Heart left ventricle (tissue), 16 donors: ENCODE data around the gene CPEB2. TPM values are rescaled to one million over a fixed set of nuclear protein-coding genes. Genes with fewer than 3 reads are reported as not detected.
"Not testable (repeated sequence)": the region's sequence is repeated elsewhere in the genome, so short reads cannot be mapped to it uniquely, and the experiment has no call there.

Experiments used
- ATAC-seq, 4 donors: fragments of 200-7000 bp; cut with Tn5 transposase; one replicate each; pipeline ENCODE4 v1.9.1; 2020 to 2022; ENCODE audit warnings: moderate library complexity in 4 of 4, mild to moderate bottlenecking in 3 of 4, moderate number of reproducible peaks in 1 of 4
- DNase-seq, 5 donors: peaks; one replicate each; pipeline ENCODE4 v3.0.0-alpha.2; 2020
- H3K27ac ChIP-seq, 12 donors: fragments of 200-600 bp; sonication (generic) in 4 of 12; one replicate each; pipeline versions ENCODE4 v1.5.0 to v1.8.0; 2016 to 2022; ENCODE audit warnings: mild to moderate bottlenecking in 2 of 12
- H3K27me3 ChIP-seq, 9 donors: fragments of 200-600 bp; sonication (generic) in 2 of 9; one replicate each; pipeline versions ENCODE4 v1.5.1 to v1.8.0; 2016 to 2022; ENCODE audit warnings: mild to moderate bottlenecking in 3 of 9
- H3K36me3 ChIP-seq, 9 donors: fragments of 200-600 bp; sonication (generic) in 2 of 9; one replicate each; pipeline versions ENCODE4 v1.5.0 to v1.8.0; 2018 to 2022; ENCODE audit warnings: mild to moderate bottlenecking in 2 of 9
- H3K4me1 ChIP-seq, 12 donors: fragments of 200-600 bp; sonication (generic) in 4 of 12; one replicate each; pipeline versions ENCODE4 v1.5.0 to v1.8.0; 2016 to 2022; ENCODE audit warnings: mild to moderate bottlenecking in 3 of 12
- H3K4me3 ChIP-seq, 12 donors: fragments of 200-600 bp; sonication (generic) in 4 of 12; one replicate each; pipeline versions ENCODE4 v1.5.0 to v1.8.0; 2017 to 2022; ENCODE audit warnings: mild to moderate bottlenecking in 9 of 12, moderate library complexity in 4 of 12
- H3K9me3 ChIP-seq, 12 donors: fragments of 200-600 bp; sonication (generic) in 4 of 12; one replicate each; pipeline versions ENCODE4 v1.5.0 to v1.8.0; 2016 to 2022; ENCODE audit warnings: mild to moderate bottlenecking in 1 of 12
- POLR2A ChIP-seq, 2 donors: fragments of 450-650 bp; IDR thresholded peaks; one replicate each; pipeline ENCODE4 v1.6.1; 2017; ENCODE audit warnings: antibody characterized with exemption in 2 of 2, mild to moderate bottlenecking in 2 of 2, moderate library complexity in 2 of 2
- WGBS, 4 donors: extraction: QIAGEN DNeasy Blood & Tissue Kit in 2 of 4; methylation state at CpG; one replicate each; pipeline versions ENCODE4 v1.1.5 to v1.1.7; 2013 to 2018; 5-methylcytosine and 5-hydroxymethylcytosine counted together
- intact Hi-C, 10 donors: fragments of 100-400 bp; cut with DNase I; formaldehyde crosslinking; loops; one replicate each; pipeline versions ENCODE4 v1.11.1 to v1.14.2; 2022
- polyA plus RNA-seq, 2 donors: library from polyadenylated mRNA; stranded (reverse); fragments of 200-250 nt; gene quantifications; one replicate each; pipeline ENCODE4 v1.2.3, GENCODE V29; 2013
- total RNA-seq, 9 donors: library from RNA; depleted of rRNA in 2 of 9; stranded (reverse); fragments of >200 nt in 2 of 9; fragmentation: NEBNext Ultra II Directional in 3 of 9; extraction: Animal tissue kit (Norgen Biotek cat#: 25700) in 3 of 9; gene quantifications; one replicate each; pipeline versions ENCODE4 v1.1.0 to v1.2.4, GENCODE V29; 2016 to 2023
- TF ChIP-seq, protein P1 (sequence below), 12 donors: fragments of 200-600 bp; sonication (generic) in 4 of 12; IDR thresholded peaks; one replicate each; pipeline versions ENCODE4 v1.5.0 to v1.8.0; 2018 to 2022; ENCODE audit warnings: antibody characterized with exemption in 12 of 12, mild to moderate bottlenecking in 5 of 12
- donor health status: ischemic (EF 13 %, LVEDD 7.1; RV severe dilation, severe dysfunction).
- donor health status: healthy with polysubstance abuse.
- donor health status: DM: no; HTN: yes; CAD: no.
- donor health status: DM: no; HTN: no; CAD: no.
- donor health status: ischemic (EF 25% LVEDD 6.9; RV normal size, moderate dysfunction).
- donor health status: ischemic (EF 25% LVEDD 5.7; RV mildly dilated, moderate dysfunction).
- donor health status: healthy.
- donor health status: DM: yes; HTN: yes; CAD: no.
- donor health status: ischemic (EF 35%, LVEDD 5.7; RV mildly dilated, moderate dysfunction).
- donor health status: nonischemic (EF 11% LVEDD 7.7; RV severe dilation, severe dysfunction).
- donor health status: DM: yes; HTN: yes; CAD: no.
- donor health status: PGD.
- donor health status: ischemic (EF 29% LVEDD 5.4; RV normal size, mild dysfunction).
- donor health status: nonischemic (EF 23%, LVEDD 6.1; RV moderate dilation, normal function).

The CPEB2 gene
- total and polyA plus RNA-seq, 11 donors = 4.2 to 26.1 (median 17.2) TPM

DNA sequence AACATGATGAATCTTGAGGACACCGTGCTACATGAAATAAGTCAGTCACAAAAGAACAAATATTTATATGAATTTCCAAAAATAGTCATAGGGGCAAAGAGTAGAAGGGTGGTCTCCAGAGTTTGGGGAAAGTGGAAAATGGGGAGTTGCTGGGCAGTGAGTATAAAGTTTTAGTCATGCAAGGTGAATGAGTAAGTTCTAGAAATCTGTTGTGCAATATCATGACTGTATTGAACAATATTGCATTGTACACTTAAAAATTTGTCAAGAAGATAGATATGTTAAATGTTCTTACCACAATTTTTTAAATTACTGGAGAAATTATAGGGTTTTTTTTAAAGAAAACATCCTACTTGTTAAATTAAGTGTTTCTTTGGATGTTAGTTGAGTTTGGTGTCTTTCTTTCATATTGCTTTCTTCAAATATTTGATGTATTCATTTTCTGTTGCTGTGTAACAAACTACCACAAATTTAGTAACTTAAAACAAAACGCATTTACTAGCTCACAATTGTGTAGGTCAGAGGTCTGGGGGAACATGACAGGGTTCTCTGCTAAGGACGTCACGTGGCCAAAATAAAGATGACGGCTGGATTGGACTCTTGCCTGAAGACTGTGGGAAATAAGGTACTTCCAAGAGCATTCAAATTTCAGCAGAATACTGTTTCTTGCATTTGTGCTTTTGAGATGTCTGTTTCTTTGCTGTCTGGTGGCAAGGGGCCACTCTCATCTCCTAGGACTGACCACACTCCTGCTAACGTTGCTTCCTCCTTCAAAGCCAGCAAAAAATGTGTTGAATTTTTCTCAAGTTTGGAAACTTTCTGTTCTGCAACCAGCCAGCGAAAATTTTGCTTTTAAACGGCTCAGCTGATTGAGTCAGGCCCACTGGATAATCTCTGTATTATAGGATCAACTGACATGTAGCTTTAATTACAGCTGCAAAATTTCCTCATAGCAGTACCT lies 76.7 kb downstream of the CPEB2 start:
- H3K4me1 ChIP-seq = peaks cover 0 to 9% (median 0%) of the 10 kb centered on the region in 12 donors
- ATAC-seq (no peak), DNase-seq (no peak)
- TF ChIP-seq, protein P1, sequence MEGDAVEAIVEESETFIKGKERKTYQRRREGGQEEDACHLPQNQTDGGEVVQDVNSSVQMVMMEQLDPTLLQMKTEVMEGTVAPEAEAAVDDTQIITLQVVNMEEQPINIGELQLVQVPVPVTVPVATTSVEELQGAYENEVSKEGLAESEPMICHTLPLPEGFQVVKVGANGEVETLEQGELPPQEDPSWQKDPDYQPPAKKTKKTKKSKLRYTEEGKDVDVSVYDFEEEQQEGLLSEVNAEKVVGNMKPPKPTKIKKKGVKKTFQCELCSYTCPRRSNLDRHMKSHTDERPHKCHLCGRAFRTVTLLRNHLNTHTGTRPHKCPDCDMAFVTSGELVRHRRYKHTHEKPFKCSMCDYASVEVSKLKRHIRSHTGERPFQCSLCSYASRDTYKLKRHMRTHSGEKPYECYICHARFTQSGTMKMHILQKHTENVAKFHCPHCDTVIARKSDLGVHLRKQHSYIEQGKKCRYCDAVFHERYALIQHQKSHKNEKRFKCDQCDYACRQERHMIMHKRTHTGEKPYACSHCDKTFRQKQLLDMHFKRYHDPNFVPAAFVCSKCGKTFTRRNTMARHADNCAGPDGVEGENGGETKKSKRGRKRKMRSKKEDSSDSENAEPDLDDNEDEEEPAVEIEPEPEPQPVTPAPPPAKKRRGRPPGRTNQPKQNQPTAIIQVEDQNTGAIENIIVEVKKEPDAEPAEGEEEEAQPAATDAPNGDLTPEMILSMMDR (IDR thresholded peaks at IDR 0.05) = no peak
- TF ChIP-seq POLR2A (IDR thresholded peaks at IDR 0.05) = no peak
- H3K9me3 ChIP-seq = peaks cover 0 to 26% (median 10%) of the 10 kb centered on the region in 12 donors
- no peak overlapping the region for H3K4me3 ChIP-seq
- H3K27ac ChIP-seq = no peak overlapping the region
- H3K27me3 ChIP-seq = no peaks in the 10 kb centered on the region
- WGBS, 4 donors = 75 to 77% (median 77%) methylated on average over 8 of the region's 8 CpGs
- H3K36me3 ChIP-seq = no peaks in the 10 kb centered on the region
- intact Hi-C loops = no loop called here

DNA sequence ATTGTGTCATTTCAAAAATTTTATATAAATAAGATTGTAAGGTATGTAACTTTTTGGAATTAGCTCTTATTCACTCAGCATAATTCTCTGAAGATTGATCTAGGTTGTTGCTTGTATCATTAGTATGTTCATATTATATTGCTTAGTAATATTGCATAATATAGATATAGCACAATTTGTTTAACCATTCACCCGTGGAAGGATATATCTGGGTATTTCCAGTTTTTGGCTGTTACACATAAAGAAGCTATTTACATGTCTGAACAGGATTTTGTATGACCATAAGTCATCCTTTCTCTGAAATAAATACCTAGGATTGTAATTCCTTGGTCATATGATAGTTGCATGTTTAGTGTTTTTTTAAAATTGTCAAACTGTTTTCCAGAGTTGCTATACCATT lies 82.5 kb downstream of the CPEB2 start:
- ATAC-seq (no peak), DNase-seq (no peak)
- Histone ChIP-seq H3K4me1 (peaks cover 0 to under 1% (median 0%) of the 10 kb centered on the region in 12 donors), H3K27me3 (no peaks in the 10 kb centered on the region), H3K36me3 (no peaks in the 10 kb centered on the region), H3K9me3 (no peaks in the 10 kb centered on the region), H3K27ac (no peak overlapping the region), H3K4me3 (no peak overlapping the region)
- TF ChIP-seq, protein P1 (IDR thresholded peaks at IDR 0.05) = no peak
- TF ChIP-seq POLR2A (IDR thresholded peaks at IDR 0.05) = no peak
- intact Hi-C loops = no loop called here
- 46 to 89% (median 80%) methylated on average over 1 of the region's 1 CpG for WGBS, 4 donors

DNA sequence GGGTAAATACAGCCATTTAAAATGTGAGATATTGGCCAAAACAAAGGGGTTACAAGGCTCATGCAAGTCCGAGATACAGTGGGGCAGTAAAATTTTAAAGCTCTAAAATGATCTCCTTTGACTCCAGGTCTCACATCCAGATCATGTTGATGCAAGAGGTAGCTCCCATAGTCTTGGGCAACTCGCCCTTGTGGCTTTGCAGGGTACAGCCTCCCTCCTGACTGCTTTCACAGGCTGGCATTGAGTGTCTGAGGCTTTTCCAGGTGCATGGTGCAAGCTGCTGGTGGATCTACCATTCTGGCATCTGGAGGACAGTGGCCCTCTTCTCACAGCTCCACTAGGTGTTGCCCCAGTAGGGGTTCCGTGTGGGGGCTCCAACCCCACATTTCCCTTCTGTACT lies 83.5 kb downstream of the CPEB2 start:
- H3K4me1 ChIP-seq, H3K27me3 ChIP-seq, H3K27ac ChIP-seq, H3K4me3 ChIP-seq, ATAC-seq, intact Hi-C loops, H3K9me3 ChIP-seq, H3K36me3 ChIP-seq: not testable (repeated sequence)
- WGBS, 4 donors = 69 to 83% (median 75%) methylated on average over 3 of the region's 3 CpGs
- peak in 1 of 5 donors; percentile 14 for DNase-seq

DNA sequence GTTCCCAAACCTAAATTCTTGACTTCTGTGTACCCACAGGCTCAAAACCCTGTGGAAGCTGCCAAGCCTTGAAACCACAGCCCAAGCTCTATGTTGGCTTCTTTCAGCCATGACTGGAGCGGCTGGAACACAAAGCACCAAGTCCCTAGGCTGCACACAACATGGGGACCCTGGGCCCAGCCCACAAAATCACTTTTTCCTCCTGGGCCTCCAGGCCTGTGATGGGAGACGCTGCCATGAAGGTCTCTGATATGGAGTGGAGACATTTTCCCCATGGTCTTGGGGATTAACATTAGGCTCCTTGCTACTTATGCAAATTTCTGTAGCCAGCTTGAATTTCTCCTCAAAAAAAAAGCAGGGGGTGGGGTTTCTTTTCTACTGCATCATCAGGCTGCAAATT lies 84.0 kb downstream of the CPEB2 start:
- H3K27ac ChIP-seq, H3K36me3 ChIP-seq, ATAC-seq, H3K4me3 ChIP-seq, H3K4me1 ChIP-seq, H3K27me3 ChIP-seq, intact Hi-C loops, H3K9me3 ChIP-seq, DNase-seq: not testable (repeated sequence)
- WGBS, 4 donors = 79 to 85% (median 83%) methylated on average over 2 of the region's 2 CpGs

DNA sequence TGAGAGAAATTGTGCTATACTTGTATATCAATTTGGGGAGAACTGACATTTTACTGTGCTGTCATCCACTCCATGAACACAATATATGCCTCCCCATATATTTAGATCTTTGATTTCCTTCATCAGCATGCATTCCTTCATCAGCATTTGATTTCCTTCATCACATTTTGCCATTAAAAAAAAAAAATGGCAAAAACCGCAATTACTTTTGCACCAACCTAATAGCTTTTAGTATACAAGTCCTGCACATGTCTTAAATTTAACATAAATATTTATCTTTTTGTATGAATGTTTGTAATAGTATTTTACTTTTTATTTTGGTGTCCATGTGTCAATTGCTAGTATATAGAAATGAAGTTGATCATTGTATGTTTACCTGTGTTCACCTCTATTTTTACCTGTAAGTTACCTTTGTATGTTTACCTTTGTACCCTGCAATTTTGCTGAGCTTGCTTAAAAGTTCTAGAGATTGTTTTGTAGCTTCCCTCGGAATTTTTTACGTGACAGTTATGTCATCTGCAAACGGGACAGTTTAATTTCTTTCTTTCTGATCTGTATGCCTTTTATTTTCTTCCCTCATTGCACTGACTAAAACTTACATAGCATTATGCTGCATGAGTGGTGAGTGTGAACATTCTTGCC lies 86.2 kb downstream of the CPEB2 start:
- Histone ChIP-seq H3K9me3 (no peaks in the 10 kb centered on the region), H3K4me1 (no peaks in the 10 kb centered on the region), H3K4me3 (no peak overlapping the region), H3K27ac (no peak overlapping the region), H3K36me3 (no peaks in the 10 kb centered on the region), H3K27me3 (no peaks in the 10 kb centered on the region)
- 90 to 94% (median 93%) methylated on average over 4 of the region's 4 CpGs for WGBS, 4 donors
- intact Hi-C loops = no loop called here
- DNase-seq (no peak), ATAC-seq (no peak)
- TF ChIP-seq, protein P1 (IDR thresholded peaks at IDR 0.05) = no peak
- TF ChIP-seq POLR2A (IDR thresholded peaks at IDR 0.05) = no peak
